Measurements from ENCODE around the gene LARP6.

The LARP6 gene

GRCh38 chr15:70795311-70795665 is 58.7 kb downstream of the LARP6 start:
- no peak for TF ChIP-seq TAF1 (IDR thresholded peaks at IDR 0.05; ENCODE audit: borderline replicate concordance, insufficient read depth, low read length)
- 0 out of 4 replicates have a peak, but pooled peaks of 1 of the 2 experiments have one; percentile 14 for TF ChIP-seq REST (IDR thresholded peaks at IDR 0.05; ENCODE audit: insufficient read depth in 1 of 2, low read depth in 2 of 2, low read length in 2 of 2)
- no peak for TF ChIP-seq SIN3A (IDR thresholded peaks at IDR 0.05; ENCODE audit: borderline replicate concordance, insufficient read depth, low read length)
- TF ChIP-seq POLR2AphosphoS5 (IDR thresholded peaks at IDR 0.05; ENCODE audit: low read depth, low read length): no peak
- TF ChIP-seq FOXP2 (optimal IDR thresholded peaks at IDR 0.05; ENCODE audit: borderline replicate concordance, extremely low read depth, extremely low read length, insufficient read depth): no peak

GRCh38 chr15:70794596-70795310 is 59.2 kb downstream of the LARP6 start:
- no peak for TF ChIP-seq SIN3A (IDR thresholded peaks at IDR 0.05; ENCODE audit: borderline replicate concordance, insufficient read depth, low read length)
- no peak for TF ChIP-seq FOXP2 (optimal IDR thresholded peaks at IDR 0.05; ENCODE audit: borderline replicate concordance, extremely low read depth, extremely low read length, insufficient read depth)
- no peak for TF ChIP-seq REST (IDR thresholded peaks at IDR 0.05; ENCODE audit: insufficient read depth in 1 of 2, low read depth in 2 of 2, low read length in 2 of 2)
- TF ChIP-seq POLR2AphosphoS5 (IDR thresholded peaks at IDR 0.05; ENCODE audit: low read depth, low read length): no peak
- no peak for TF ChIP-seq TAF1 (IDR thresholded peaks at IDR 0.05; ENCODE audit: borderline replicate concordance, insufficient read depth, low read length)

GRCh38 chr15:70793694-70794093 is 60.3 kb downstream of the LARP6 start:
- TF ChIP-seq TAF1 (IDR thresholded peaks at IDR 0.05; ENCODE audit: borderline replicate concordance, insufficient read depth, low read length): no peak
- TF ChIP-seq FOXP2 (optimal IDR thresholded peaks at IDR 0.05; ENCODE audit: borderline replicate concordance, extremely low read depth, extremely low read length, insufficient read depth): no peak
- no peak for TF ChIP-seq REST (IDR thresholded peaks at IDR 0.05; ENCODE audit: insufficient read depth in 1 of 2, low read depth in 2 of 2, low read length in 2 of 2)
- TF ChIP-seq POLR2AphosphoS5 (IDR thresholded peaks at IDR 0.05; ENCODE audit: low read depth, low read length): no peak

GRCh38 chr15:70792171-70792573 is 61.8 kb downstream of the LARP6 start:
- TF ChIP-seq SIN3A (IDR thresholded peaks at IDR 0.05; ENCODE audit: borderline replicate concordance, insufficient read depth, low read length) (no peak), TAF1 (IDR thresholded peaks at IDR 0.05; ENCODE audit: borderline replicate concordance, insufficient read depth, low read length) (no peak), FOXP2 (optimal IDR thresholded peaks at IDR 0.05; ENCODE audit: borderline replicate concordance, extremely low read depth, extremely low read length, insufficient read depth) (no peak), REST (IDR thresholded peaks at IDR 0.05; ENCODE audit: insufficient read depth in 1 of 2, low read depth in 2 of 2, low read length in 2 of 2) (no peak), POLR2AphosphoS5 (IDR thresholded peaks at IDR 0.05; ENCODE audit: low read depth, low read length) (no peak)

All from PFSK-1 (cell line).